Measurements from ENCODE around the gene ITIH3.

ITIH3 gene

GRCh38 chr3:52856666-52857065 lies 62.1 kb downstream of the ITIH3 start:
- TF ChIP-seq FOXP2 (optimal IDR thresholded peaks at IDR 0.05; ENCODE audit: borderline replicate concordance, extremely low read depth, extremely low read length, insufficient read depth) (no peak), SIN3A (IDR thresholded peaks at IDR 0.05; ENCODE audit: borderline replicate concordance, insufficient read depth, low read length) (no peak), POLR2AphosphoS5 (IDR thresholded peaks at IDR 0.05; ENCODE audit: low read depth, low read length) (no peak), TAF1 (IDR thresholded peaks at IDR 0.05; ENCODE audit: borderline replicate concordance, insufficient read depth, low read length) (no peak), REST (IDR thresholded peaks at IDR 0.05; ENCODE audit: insufficient read depth in 1 of 2, low read depth in 2 of 2, low read length in 2 of 2) (no peak)

- TF ChIP-seq FOXP2 (optimal IDR thresholded peaks at IDR 0.05; ENCODE audit: borderline replicate concordance, extremely low read depth, extremely low read length, insufficient read depth): no peak
- TF ChIP-seq POLR2AphosphoS5 (IDR thresholded peaks at IDR 0.05; ENCODE audit: low read depth, low read length): no peak
- no peak for TF ChIP-seq SIN3A (IDR thresholded peaks at IDR 0.05; ENCODE audit: borderline replicate concordance, insufficient read depth, low read length)
- TF ChIP-seq REST (IDR thresholded peaks at IDR 0.05; ENCODE audit: insufficient read depth in 1 of 2, low read depth in 2 of 2, low read length in 2 of 2): no peak
- no peak for TF ChIP-seq TAF1 (IDR thresholded peaks at IDR 0.05; ENCODE audit: borderline replicate concordance, insufficient read depth, low read length)
These were observed 62.5 kb downstream of the ITIH3 start for GRCh38 chr3:52857133-52857532.

GRCh38 chr3:52857864-52858263 lies 63.3 kb downstream of the ITIH3 start:
- TF ChIP-seq TAF1 (IDR thresholded peaks at IDR 0.05; ENCODE audit: borderline replicate concordance, insufficient read depth, low read length) (no peak), FOXP2 (optimal IDR thresholded peaks at IDR 0.05; ENCODE audit: borderline replicate concordance, extremely low read depth, extremely low read length, insufficient read depth) (no peak), POLR2AphosphoS5 (IDR thresholded peaks at IDR 0.05; ENCODE audit: low read depth, low read length) (no peak), REST (IDR thresholded peaks at IDR 0.05; ENCODE audit: insufficient read depth in 1 of 2, low read depth in 2 of 2, low read length in 2 of 2) (no peak), SIN3A (IDR thresholded peaks at IDR 0.05; ENCODE audit: borderline replicate concordance, insufficient read depth, low read length) (no peak)
